Fibroblast of villous mesenchyme (primary cell): Measurements from ENCODE around the gene RICTOR. TPM values are rescaled to one million over a fixed set of nuclear protein-coding genes. Genes with fewer than 3 reads are reported as not detected.

Experiments
- DNase-seq: peaks from one replicate; pipeline ENCODE4 v3.0.0-alpha.2; 2010; ENCODE audit warnings: low read depth
- H3K4me3 ChIP-seq: 2 replicates; pipeline ENCODE4 v1.5.1; 2011; ENCODE audit warnings: low read depth, mild to moderate bottlenecking, low read length
- total RNA-seq: library from RNA; depleted of rRNA; stranded (reverse); fragments of >200 nt; gene quantifications from 2 replicates; pipeline ENCODE4 v1.2.3, GENCODE V29; 2012
- TF ChIP-seq, protein P1 (sequence below): IDR thresholded peaks from 2 replicates; pipeline ENCODE4 v1.5.1; 2012; ENCODE audit warnings: low read depth, mild to moderate bottlenecking, low read length; ENCODE audit not compliant: insufficient read depth

Gene RICTOR
- total RNA-seq, 1 donor = 50.1 TPM

- TF ChIP-seq, protein P1, sequence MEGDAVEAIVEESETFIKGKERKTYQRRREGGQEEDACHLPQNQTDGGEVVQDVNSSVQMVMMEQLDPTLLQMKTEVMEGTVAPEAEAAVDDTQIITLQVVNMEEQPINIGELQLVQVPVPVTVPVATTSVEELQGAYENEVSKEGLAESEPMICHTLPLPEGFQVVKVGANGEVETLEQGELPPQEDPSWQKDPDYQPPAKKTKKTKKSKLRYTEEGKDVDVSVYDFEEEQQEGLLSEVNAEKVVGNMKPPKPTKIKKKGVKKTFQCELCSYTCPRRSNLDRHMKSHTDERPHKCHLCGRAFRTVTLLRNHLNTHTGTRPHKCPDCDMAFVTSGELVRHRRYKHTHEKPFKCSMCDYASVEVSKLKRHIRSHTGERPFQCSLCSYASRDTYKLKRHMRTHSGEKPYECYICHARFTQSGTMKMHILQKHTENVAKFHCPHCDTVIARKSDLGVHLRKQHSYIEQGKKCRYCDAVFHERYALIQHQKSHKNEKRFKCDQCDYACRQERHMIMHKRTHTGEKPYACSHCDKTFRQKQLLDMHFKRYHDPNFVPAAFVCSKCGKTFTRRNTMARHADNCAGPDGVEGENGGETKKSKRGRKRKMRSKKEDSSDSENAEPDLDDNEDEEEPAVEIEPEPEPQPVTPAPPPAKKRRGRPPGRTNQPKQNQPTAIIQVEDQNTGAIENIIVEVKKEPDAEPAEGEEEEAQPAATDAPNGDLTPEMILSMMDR = no peak
- no peak overlapping the region for H3K4me3 ChIP-seq
- no peak for DNase-seq
Measured at GRCh38 chr5:39006650-39007049, 67.5 kb downstream of the RICTOR start.

DNA sequence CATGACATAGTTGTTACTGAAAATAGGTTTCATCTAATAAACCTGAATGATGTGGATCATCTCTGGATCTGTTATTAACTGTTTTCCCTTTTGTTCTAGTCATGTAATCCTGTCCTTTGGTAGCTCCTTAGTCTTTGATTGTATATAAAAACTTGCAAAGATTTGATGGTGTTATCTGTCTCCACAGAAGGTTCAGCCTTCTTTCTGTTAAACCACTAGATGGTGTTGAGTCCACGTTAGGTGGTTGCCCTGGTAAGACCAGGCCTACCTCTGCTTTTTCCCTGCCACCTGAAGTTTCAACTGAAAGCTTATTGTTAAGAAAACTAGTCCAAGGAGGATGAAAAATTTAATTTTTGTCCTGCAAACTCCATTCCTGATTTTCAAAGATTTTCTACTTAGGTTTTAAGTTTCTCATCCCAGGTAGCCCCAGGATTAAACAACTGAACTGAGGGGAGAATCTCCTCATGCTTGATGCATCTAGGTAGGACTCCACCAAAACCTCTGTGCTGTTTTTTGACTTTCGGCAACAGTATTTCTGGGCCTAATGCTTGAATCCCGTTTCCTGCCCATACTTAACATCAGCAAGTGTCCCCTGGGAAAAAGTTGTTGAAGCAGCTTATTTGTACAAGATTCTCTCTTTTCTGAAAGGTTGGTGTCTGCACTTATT lies 68.5 kb downstream of the RICTOR start:
- TF ChIP-seq, protein P1 = peak; percentile 51
- no peak overlapping the region for H3K4me3 ChIP-seq
- peak; percentile 29 for DNase-seq

- TF ChIP-seq, protein P1 = no peak
- H3K4me3 ChIP-seq = no peak overlapping the region
- no peak for DNase-seq
Measured at GRCh38 chr5:39001683-39002082, 72.5 kb downstream of the RICTOR start.

- no peak overlapping the region for H3K4me3 ChIP-seq
- TF ChIP-seq, protein P1 = no peak
- DNase-seq = no peak
Measured at GRCh38 chr5:38999037-38999436, 75.2 kb downstream of the RICTOR start.

DNA sequence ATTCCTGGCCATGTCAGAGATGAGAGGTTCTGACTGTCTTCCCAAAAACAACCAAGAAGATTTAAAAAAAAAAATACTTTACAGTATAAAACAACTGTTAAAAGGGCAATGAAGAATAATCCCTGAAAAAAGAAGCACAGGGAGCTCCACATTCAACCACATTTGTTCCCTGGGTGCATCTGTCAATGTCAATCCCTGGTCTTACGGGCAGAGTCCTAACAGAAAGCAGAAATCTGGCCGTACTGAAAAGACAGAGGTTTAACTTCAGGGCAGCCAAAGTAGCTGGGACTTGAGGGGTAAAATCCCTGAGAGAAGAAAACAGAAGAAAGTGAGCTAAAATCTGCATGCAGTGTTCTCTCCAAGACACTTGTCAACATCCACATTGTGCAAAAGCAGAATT lies 76.6 kb downstream of the RICTOR start:
- DNase-seq = no peak
- TF ChIP-seq, protein P1 = no peak
- H3K4me3 ChIP-seq = no peak overlapping the region

GRCh38 chr5:38996123-38996522 lies 78.1 kb downstream of the RICTOR start:
- TF ChIP-seq, protein P1 = no peak
- DNase-seq = no peak
- no peak overlapping the region for H3K4me3 ChIP-seq
